KMS-11 (cell line): ENCODE measurements around the gene MRPL38.

ENCODE experiments used
- H2AFZ ChIP-seq: fragments of 200-600 bp; sonication (generic); 2 replicates; pipeline ENCODE4 v1.6.1; 2016; ENCODE audit warnings: antibody characterized with exemption, mixed run types, low read depth
- H3K27ac ChIP-seq: fragments of 200-600 bp; sonication (generic); 2 replicates; pipeline ENCODE4 v1.6.1; 2016; ENCODE audit warnings: mild to moderate bottlenecking, mixed run types
- H3K27me3 ChIP-seq: fragments of 200-600 bp; sonication (generic); 2 replicates; pipeline ENCODE4 v1.6.1; 2017; ENCODE audit warnings: mild to moderate bottlenecking, low read depth, mixed run types, moderate library complexity; ENCODE audit not compliant: insufficient read depth
- H3K36me3 ChIP-seq: fragments of 200-600 bp; sonication (generic); 2 replicates; pipeline ENCODE4 v1.6.1; 2017; ENCODE audit warnings: mild to moderate bottlenecking, mixed run types; ENCODE audit not compliant: insufficient read depth
- H3K4me1 ChIP-seq: fragments of 200-600 bp; sonication (generic); 2 replicates; pipeline ENCODE4 v1.6.1; 2016; ENCODE audit warnings: mild to moderate bottlenecking, low read depth, mixed run types; ENCODE audit not compliant: poor library complexity, severe bottlenecking
- H3K4me2 ChIP-seq: fragments of 200-600 bp; sonication (generic); 2 replicates; pipeline ENCODE4 v1.7.0; 2016; ENCODE audit warnings: mild to moderate bottlenecking, mixed run types
- H3K4me3 ChIP-seq: fragments of 200-600 bp; sonication (generic); IDR thresholded peaks from 2 replicates; pipeline ENCODE4 v1.6.1; 2017; ENCODE audit warnings: low read depth, low read length, mixed read lengths; ENCODE audit not compliant: insufficient read depth
- H3K79me2 ChIP-seq: fragments of 200-600 bp; sonication (generic); 2 replicates; pipeline ENCODE4 v1.6.1; 2016; ENCODE audit warnings: low read depth, mixed run types; ENCODE audit not compliant: insufficient read depth
- H3K9ac ChIP-seq: fragments of 200-600 bp; sonication (generic); 2 replicates; pipeline ENCODE4 v1.6.1; 2016; ENCODE audit warnings: mild to moderate bottlenecking, mixed run types
- H4K20me1 ChIP-seq: fragments of 200-600 bp; sonication (generic); 2 replicates; pipeline ENCODE4 v1.6.1; 2016; ENCODE audit warnings: mild to moderate bottlenecking, mixed run types; ENCODE audit not compliant: insufficient read depth
- CTCF ChIP-seq: fragments of 200-600 bp; sonication (generic); conservative IDR thresholded peaks from 2 replicates; pipeline ENCODE4 v1.6.1; 2017; ENCODE audit warnings: low read depth, mild to moderate bottlenecking, antibody characterized with exemption, low read length, moderate library complexity, mixed read lengths

Gene MRPL38

GRCh38 chr17:75937652-75938051 lies 33.0 kb upstream of the MRPL38 start:
- Histone ChIP-seq H3K79me2 (no peaks in the 10 kb centered on the region), H3K27me3 (no peaks in the 10 kb centered on the region), H3K27ac (no peak overlapping the region), H3K4me2 (no peak overlapping the region), H3K4me3 (no peak overlapping the region), H3K4me1 (peaks cover 12% of the 10 kb centered on the region), H3K9ac (no peak overlapping the region), H3K36me3 (no peaks in the 10 kb centered on the region), H4K20me1 (no peaks in the 10 kb centered on the region), H2AFZ (no peak overlapping the region)
- no peak for TF ChIP-seq CTCF

- TF ChIP-seq CTCF: no peak
These were observed 29.1 kb upstream of the MRPL38 start for GRCh38 chr17:75933808-75934207.

GRCh38 chr17:75932852-75933251 lies 28.2 kb upstream of the MRPL38 start:
- Histone ChIP-seq H3K27ac (no peak overlapping the region), H3K9ac (no peak overlapping the region)

More at GRCh38 chr17:75933808-75934207, 29.1 kb upstream of the MRPL38 start:
- Histone ChIP-seq H3K4me2 (no peak overlapping the region), H4K20me1 (no peaks in the 10 kb centered on the region), H2AFZ (no peak overlapping the region), H3K4me3 (no peak overlapping the region), H3K27ac (no peak overlapping the region), H3K36me3 (no peaks in the 10 kb centered on the region), H3K79me2 (no peaks in the 10 kb centered on the region), H3K9ac (no peak overlapping the region), H3K27me3 (no peaks in the 10 kb centered on the region), H3K4me1 (no peaks in the 10 kb centered on the region)

GRCh38 chr17:75931062-75931461 lies 26.4 kb upstream of the MRPL38 start:
- Histone ChIP-seq H3K36me3 (no peaks in the 10 kb centered on the region), H3K27me3 (no peaks in the 10 kb centered on the region), H3K4me1 (no peaks in the 10 kb centered on the region), H3K79me2 (no peaks in the 10 kb centered on the region), H3K4me3 (no peak overlapping the region), H3K27ac (no peak overlapping the region), H3K9ac (no peak overlapping the region), H2AFZ (no peak overlapping the region), H4K20me1 (no peaks in the 10 kb centered on the region), H3K4me2 (no peak overlapping the region)
- no peak for TF ChIP-seq CTCF

More at GRCh38 chr17:75932852-75933251, 28.2 kb upstream of the MRPL38 start:
- H2AFZ ChIP-seq: no peak overlapping the region
- H3K4me1 ChIP-seq: no peaks in the 10 kb centered on the region
- H3K4me2 ChIP-seq: no peak overlapping the region
- TF ChIP-seq CTCF: no peak
- H3K4me3 ChIP-seq: no peak overlapping the region
- H3K79me2 ChIP-seq: no peaks in the 10 kb centered on the region
- no peaks in the 10 kb centered on the region for H3K36me3 ChIP-seq
- no peaks in the 10 kb centered on the region for H3K27me3 ChIP-seq
- no peaks in the 10 kb centered on the region for H4K20me1 ChIP-seq
